Astrocyte of the spinal cord (primary cell): Measurements from ENCODE around the gene DPEP3.
"Not testable (repeated sequence)": the region's sequence is repeated elsewhere in the genome, so short reads cannot be mapped to it uniquely, and the experiment has no call there.

Experiments used
- DNase-seq: peaks from one replicate; pipeline ENCODE4 v3.0.0; 2011; ENCODE audit warnings: low read depth, low spot score
- H3K4me3 ChIP-seq: 2 replicates; pipeline ENCODE4 v1.5.1; 2011; ENCODE audit warnings: low read depth, mild to moderate bottlenecking, low read length, moderate library complexity
- in situ Hi-C: cut with HindIII; loops from 2 replicates; pipeline ENCODE4 v1.10.0; 2017; ENCODE audit warnings: low sequenced_read_pairs
- TF ChIP-seq, protein P1 (sequence below): IDR thresholded peaks from 2 replicates; pipeline ENCODE4 v1.5.1; 2012; ENCODE audit warnings: low read depth, mild to moderate bottlenecking, low read length, inconsistent platforms

DPEP3 gene

GRCh38 chr16:67939507-67940445 lies 40.5 kb downstream of the DPEP3 start:
- H3K4me3 ChIP-seq, result no peak overlapping the region
- TF ChIP-seq, protein P1, sequence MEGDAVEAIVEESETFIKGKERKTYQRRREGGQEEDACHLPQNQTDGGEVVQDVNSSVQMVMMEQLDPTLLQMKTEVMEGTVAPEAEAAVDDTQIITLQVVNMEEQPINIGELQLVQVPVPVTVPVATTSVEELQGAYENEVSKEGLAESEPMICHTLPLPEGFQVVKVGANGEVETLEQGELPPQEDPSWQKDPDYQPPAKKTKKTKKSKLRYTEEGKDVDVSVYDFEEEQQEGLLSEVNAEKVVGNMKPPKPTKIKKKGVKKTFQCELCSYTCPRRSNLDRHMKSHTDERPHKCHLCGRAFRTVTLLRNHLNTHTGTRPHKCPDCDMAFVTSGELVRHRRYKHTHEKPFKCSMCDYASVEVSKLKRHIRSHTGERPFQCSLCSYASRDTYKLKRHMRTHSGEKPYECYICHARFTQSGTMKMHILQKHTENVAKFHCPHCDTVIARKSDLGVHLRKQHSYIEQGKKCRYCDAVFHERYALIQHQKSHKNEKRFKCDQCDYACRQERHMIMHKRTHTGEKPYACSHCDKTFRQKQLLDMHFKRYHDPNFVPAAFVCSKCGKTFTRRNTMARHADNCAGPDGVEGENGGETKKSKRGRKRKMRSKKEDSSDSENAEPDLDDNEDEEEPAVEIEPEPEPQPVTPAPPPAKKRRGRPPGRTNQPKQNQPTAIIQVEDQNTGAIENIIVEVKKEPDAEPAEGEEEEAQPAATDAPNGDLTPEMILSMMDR, result no peak
- DNase-seq, result no peak
- in situ Hi-C loops, result no loop called here

GRCh38 chr16:67937713-67938112 lies 42.6 kb downstream of the DPEP3 start:
- DNase-seq, H3K4me3 ChIP-seq, in situ Hi-C loops: not testable (repeated sequence)

DNA sequence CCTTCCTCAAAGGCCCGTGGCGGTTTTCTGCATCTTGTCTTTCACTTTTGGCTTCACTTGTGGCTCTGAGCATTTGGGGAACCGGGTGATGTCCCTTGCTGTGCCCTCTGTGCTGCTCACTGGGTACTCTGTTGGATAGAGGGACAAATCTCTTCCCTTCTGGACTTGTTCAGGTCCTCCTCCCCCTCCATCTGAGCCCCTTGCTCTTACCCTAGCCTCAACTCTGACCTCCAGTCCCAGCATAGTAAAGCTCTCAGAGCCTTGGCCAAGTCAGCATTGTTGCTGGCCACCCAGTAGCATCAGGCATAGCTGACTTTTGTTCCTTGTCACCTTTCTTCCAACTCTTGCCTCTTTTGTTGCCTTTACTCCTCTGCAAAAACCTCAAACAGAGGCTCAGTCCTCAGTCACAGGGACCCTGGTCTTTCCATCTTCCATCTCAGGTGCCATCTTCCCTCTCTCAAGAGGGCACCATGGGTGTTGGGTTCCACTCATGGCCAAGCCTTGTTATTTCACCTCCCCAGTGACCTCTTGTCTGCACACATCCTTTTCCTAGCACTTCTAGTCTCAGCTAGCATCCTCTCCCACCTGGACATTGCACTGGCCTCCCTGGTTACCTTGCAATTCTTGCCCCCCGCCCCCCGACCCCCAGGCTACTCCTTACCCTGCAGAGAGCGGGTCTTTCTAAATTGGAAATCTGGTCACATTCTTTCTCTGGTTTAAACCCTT lies 43.3 kb downstream of the DPEP3 start:
- TF ChIP-seq, protein P1, result no peak
- no peak for DNase-seq
- H3K4me3 ChIP-seq, result peak overlapping the region; percentile 85
- in situ Hi-C loops, result no loop called here

DNA sequence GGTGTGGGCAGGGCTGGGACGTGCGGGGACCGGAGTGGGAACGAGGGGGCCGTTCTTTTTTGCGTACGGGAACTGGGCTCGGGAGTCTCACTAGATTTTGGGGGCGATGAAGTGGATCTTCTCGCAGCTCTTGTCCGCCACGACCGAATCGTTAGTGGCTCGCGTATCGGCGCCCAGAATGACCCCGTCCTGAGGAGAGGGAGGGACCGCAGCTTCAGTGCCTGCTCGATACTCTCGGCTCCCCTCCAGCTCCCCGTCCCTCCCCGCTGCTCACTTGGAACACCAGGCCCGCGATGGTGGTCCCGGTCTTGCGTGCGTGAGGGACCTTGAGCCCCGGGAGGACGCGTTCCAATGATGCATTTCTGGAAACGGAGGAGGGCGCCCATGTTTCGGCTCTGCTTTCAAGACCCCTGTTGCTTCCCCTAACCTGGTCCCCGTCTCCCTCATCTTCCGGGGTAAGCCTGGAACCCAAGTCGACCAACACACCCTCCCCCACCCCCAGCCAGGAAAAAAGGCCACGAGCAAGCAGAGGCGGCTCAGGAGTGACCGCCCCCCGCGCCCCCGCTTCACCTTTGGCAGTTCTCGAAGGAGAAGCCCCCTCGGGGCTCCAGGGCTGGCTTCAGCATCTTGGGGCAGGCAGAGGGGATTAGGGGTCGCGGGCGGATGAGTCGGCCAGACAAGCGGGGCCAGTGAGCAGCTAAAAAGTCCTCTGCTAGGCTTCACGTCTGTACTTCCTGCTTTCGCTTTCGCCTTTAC lies 44.0 kb downstream of the DPEP3 start, which contains the start of gene PSMB10:
Gene PSMB10, minus strand, starts transcription at position 727 of the 756 bp plus-strand sequence. Its CDS starts 101 bp downstream, at position 626.
- H3K4me3 ChIP-seq, result peak within 1 kb of the TSS; percentile 85
- in situ Hi-C loops, result no loop called here
- peak; percentile 71 for DNase-seq
- TF ChIP-seq, protein P1, result no peak

- DNase-seq, result peak; percentile 92
- in situ Hi-C loops, result no loop called here
- peak overlapping the region; percentile 85 for H3K4me3 ChIP-seq
- TF ChIP-seq, protein P1, result no peak
These were observed 44.7 kb downstream of the DPEP3 start for GRCh38 chr16:67935402-67936123.

DNA sequence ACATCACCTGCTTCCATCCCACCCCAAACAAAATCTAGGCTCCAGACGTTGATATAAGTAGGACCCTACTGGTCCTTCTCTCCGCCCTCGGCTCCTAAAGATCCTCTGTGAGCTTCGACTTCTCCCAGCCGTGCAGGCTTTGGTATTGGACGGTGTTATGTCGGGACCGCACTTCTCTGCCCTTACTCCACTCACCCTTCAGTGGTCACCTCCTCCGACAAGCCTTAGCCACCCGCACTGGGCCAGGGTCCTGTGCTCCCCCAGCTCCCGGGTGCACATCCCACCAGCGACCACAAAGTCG lies 45.2 kb downstream of the DPEP3 start:
- DNase-seq, result no peak
- TF ChIP-seq, protein P1, result no peak
- in situ Hi-C loops, result no loop called here
- H3K4me3 ChIP-seq, result peak overlapping the region; percentile 85
